ENCODE measurements around the gene CABLES1. TPM values are rescaled to one million over a fixed set of nuclear protein-coding genes. Genes with fewer than 3 reads are reported as not detected.

Gene CABLES1
- total and polyA plus RNA-seq, 2 of the 8 experiments (the other 6 are each of a cell fraction or from before 2014, with no cell fraction given): 9.2 to 26.4 TPM

DNA sequence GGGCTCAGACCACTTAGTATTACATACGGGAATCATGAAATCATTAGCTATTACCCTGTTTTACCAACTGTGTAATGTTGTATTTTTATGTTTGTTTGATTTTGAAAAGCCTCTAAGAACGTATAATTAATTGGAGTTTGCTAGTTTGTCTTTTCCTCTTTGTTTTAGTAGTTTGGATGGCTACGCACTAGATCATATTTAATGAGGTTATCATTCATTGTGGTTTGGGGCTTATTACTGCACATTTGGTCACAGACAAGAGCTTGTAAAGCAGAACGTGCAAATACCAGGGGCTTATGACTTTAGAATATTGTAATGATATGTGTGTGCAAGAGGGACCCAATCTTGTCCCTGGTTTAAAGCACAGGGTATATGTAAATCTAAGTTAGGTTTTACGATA, 10.3 kb downstream of the CABLES1 start:
- Histone ChIP-seq H3K27me3 (replicated peaks in 1 of 4; ENCODE audit: control insufficient read depth in 3 of 4, extremely low read depth in 1 of 4, insufficient read depth in 3 of 4, low read length in 3 of 4) (no peaks in the 10 kb centered on the region), H4K5ac (ENCODE audit: insufficient read length, low read depth, low read length) (no peak overlapping the region), H3K4ac (replicated peaks; ENCODE audit: insufficient read length, low read depth, low read length) (no peak overlapping the region), H3K27ac (ENCODE audit: low read depth, low read length) (no peak overlapping the region), H3K79me2 (ENCODE audit: control insufficient read depth in 1 of 2, insufficient read depth in 2 of 2, low read length in 2 of 2) (peaks cover 18 to 94% of the 10 kb centered on the region in 2 experiments), H4K8ac (ENCODE audit: extremely low read depth, insufficient read depth, low read length) (no peak overlapping the region), H3K14ac (ENCODE audit: insufficient read length) (no peak overlapping the region), H2BK5ac (ENCODE audit: low read depth, low read length) (no peak overlapping the region), H3K23me2 (ENCODE audit: low read depth, low read length) (no peaks in the 10 kb centered on the region), H3K4me3 (ENCODE audit: extremely low read depth in 1 of 4, insufficient read depth in 2 of 4, low read depth in 3 of 4, low read length in 4 of 4) (no peak overlapping the region), H2AK5ac (ENCODE audit: low read depth, low read length) (no peak overlapping the region), H4K20me1 (replicated peaks in 1 of 2; ENCODE audit: control insufficient read depth in 1 of 2, insufficient read depth in 2 of 2, low read length in 2 of 2) (peaks cover 4 to 15% of the 10 kb centered on the region in 2 experiments), H3K4me2 (ENCODE audit: insufficient read depth in 1 of 2, low read depth in 2 of 2, low read length in 2 of 2) (no peak overlapping the region), H2BK15ac (ENCODE audit: low read length) (no peak overlapping the region), H3K4me1 (replicated peaks in 1 of 4; ENCODE audit: control insufficient read depth in 3 of 4, insufficient read depth in 4 of 4, low read length in 3 of 4) (peaks cover 4 to 27% (median 12%) of the 10 kb centered on the region in 4 experiments), H3K23ac (ENCODE audit: insufficient read length) (no peak overlapping the region), H3K36me3 (ENCODE audit: control insufficient read depth in 2 of 4, insufficient read depth in 4 of 4, low read length in 3 of 4) (peaks cover 0 to 7% (median 0%) of the 10 kb centered on the region in 4 experiments; a peak in 2 of 8 replicates), H3K56ac (replicated peaks; ENCODE audit: insufficient read length, low read depth, low read length) (no peak overlapping the region), H2BK120ac (replicated peaks; ENCODE audit: low read depth, low read length) (no peak overlapping the region), H2BK20ac (ENCODE audit: low read length) (no peak overlapping the region), H2BK12ac (ENCODE audit: low read depth, low read length) (no peak overlapping the region), H3K79me1 (ENCODE audit: low read depth, low read length) (peaks cover 14% of the 10 kb centered on the region), H3K9me3 (ENCODE audit: insufficient read depth in 2 of 2, low read depth in 1 of 2, low read length in 1 of 2) (no peaks in the 10 kb centered on the region), H3K18ac (ENCODE audit: extremely low read depth, low read length) (no peak overlapping the region), H4K91ac (replicated peaks; ENCODE audit: insufficient read length, low read length) (no peak overlapping the region), H2AFZ (ENCODE audit: low read length) (no peak overlapping the region), H3K9ac (replicated peaks in 1 of 4; ENCODE audit: extremely low read depth in 1 of 4, low read depth in 3 of 4, low read length in 3 of 4) (no peak overlapping the region)
- FAIRE-seq (no peak), DNase-seq (ENCODE audit: low read depth in 1 of 2, low spot score in 2 of 2) (no peak)
- POLR2A ChIA-PET (ENCODE audit: partially characterized antibody): interaction anchor here (1.1 to 2.4 kb wide), 2 partner anchors 11 to 25 kb away, joined by 3 to 12 read pairs; no protein-coding TSS in a partner anchor
- CTCF ChIA-PET (ENCODE audit: partially characterized antibody): interaction anchor here (0.6 to 2.8 kb wide), 6 partner anchors 9 to 233 kb away, joined by 3 to 15 read pairs (median 3); no protein-coding TSS in a partner anchor
- WGBS, 2 experiments (ENCODE audit: extremely low coverage in 1 of 2, insufficient coverage in 1 of 2, insufficient read length in 1 of 2, insufficient replicate concordance in 2 of 2, low coverage in 1 of 2, low lambda C conversion rate in 2 of 2, missing lambda C conversion rate in 1 of 2): 93% methylated on average over 5 of the region's 5 CpGs; no CpG with 5 or more reads in 1 of the 2 experiments
- TF ChIP-seq CBX5 (IDR thresholded peaks at IDR 0.05; ENCODE audit: low read depth, low read length) (no peak), RXRA (IDR thresholded peaks at IDR 0.05; ENCODE audit: insufficient read depth, low read depth, low read length) (no peak), KDM5A (IDR thresholded peaks at IDR 0.05; ENCODE audit: low read length) (no peak), CTCF (IDR thresholded peaks at IDR 0.05; ENCODE audit: control extremely low read depth in 1 of 3, insufficient read depth in 1 of 3, low read depth in 1 of 3, low read length in 3 of 3) (no peak), POLR2A (IDR thresholded peaks at IDR 0.05; ENCODE audit: control extremely low read depth in 1 of 2, low read depth in 2 of 2, low read length in 2 of 2) (no peak), CBX8 (IDR thresholded peaks at IDR 0.05; ENCODE audit: borderline replicate concordance, low read depth, low read length) (no peak), PHF8 (conservative IDR thresholded peaks at IDR 0.05; ENCODE audit: low read depth, low read length) (no peak), SP1 (IDR thresholded peaks at IDR 0.05; ENCODE audit: low read depth, low read length) (no peak), HDAC2 (IDR thresholded peaks at IDR 0.05; ENCODE audit: borderline replicate concordance in 1 of 2, low read depth in 2 of 2, low read length in 2 of 2) (no peak), USF2 (IDR thresholded peaks at IDR 0.05; ENCODE audit: low read length) (no peak)
